Activated T-cell treated with anti-CD3 and anti-CD28 coated beads, Interleukin-2, amount 50 U/mL, for 4 hours (primary cell): Measurements from ENCODE around the gene SPATA31D1. TPM values are rescaled to one million over a fixed set of nuclear protein-coding genes. Genes with fewer than 3 reads are reported as not detected.

Source experiments
- ATAC-seq, 2 donors: fragments of 200-7000 bp; cut with Tn5 transposase; one replicate each; pipeline ENCODE4 v1.10.0; 2021
- DNase-seq: peaks from one replicate; pipeline ENCODE4 v3.0.0-alpha.2; 2020
- H3K27me3 Mint-ChIP-seq: one replicate; pipeline ENCODE4 v1.8.0; 2021; ENCODE audit warnings: low read depth, mixed read lengths
- H3K36me3 Mint-ChIP-seq: one replicate; pipeline ENCODE4 v1.8.0; 2022; ENCODE audit warnings: mixed read lengths; ENCODE audit not compliant: insufficient read depth
- H3K4me1 Mint-ChIP-seq: one replicate; pipeline ENCODE4 v1.8.0; 2021; ENCODE audit warnings: low read depth, mixed read lengths
- H3K4me3 Mint-ChIP-seq: one replicate; pipeline ENCODE4 v1.8.0; 2021; ENCODE audit warnings: mild to moderate bottlenecking, moderate library complexity, mixed read lengths
- H3K9me3 Mint-ChIP-seq: one replicate; pipeline ENCODE4 v1.8.0; 2021; ENCODE audit warnings: mixed read lengths
- total RNA-seq, 3 donors: library from RNA; stranded (reverse); gene quantifications; one replicate each; pipeline ENCODE4 v1.2.1, GENCODE V29; 2021

Gene SPATA31D1
- total RNA-seq, 3 donors from 2014 or later = not detected

- DNase-seq = no peak
- no peaks in the 10 kb centered on the region for H3K4me1 Mint-ChIP-seq
- no peaks in the 10 kb centered on the region for H3K27me3 Mint-ChIP-seq
- peaks cover under 1% of the 10 kb centered on the region for H3K9me3 Mint-ChIP-seq
- no peaks in the 10 kb centered on the region for H3K36me3 Mint-ChIP-seq
- ATAC-seq = no peak
- H3K4me3 Mint-ChIP-seq = no peak overlapping the region
Measured at GRCh38 chr9:81986051-81986450, 2.5 kb upstream of the SPATA31D1 start.

- H3K36me3 Mint-ChIP-seq = no peaks in the 10 kb centered on the region
- ATAC-seq (no peak), DNase-seq (no peak)
- no peaks in the 10 kb centered on the region for H3K4me1 Mint-ChIP-seq
- H3K9me3 Mint-ChIP-seq = peaks cover 7% of the 10 kb centered on the region
- H3K27me3 Mint-ChIP-seq = peaks cover 2% of the 10 kb centered on the region
- H3K4me3 Mint-ChIP-seq = no peak overlapping the region
Measured at GRCh38 chr9:81989700-81990099, 1.1 kb downstream of the SPATA31D1 start.

GRCh38 chr9:81993656-81994055 lies 5.1 kb downstream of the SPATA31D1 start:
- DNase-seq = no peak
- H3K27me3 Mint-ChIP-seq = peaks cover 2% of the 10 kb centered on the region
- no peaks in the 10 kb centered on the region for H3K4me1 Mint-ChIP-seq
- ATAC-seq = no peak
- H3K9me3 Mint-ChIP-seq = peaks cover 19% of the 10 kb centered on the region
- no peaks in the 10 kb centered on the region for H3K36me3 Mint-ChIP-seq
- no peak overlapping the region for H3K4me3 Mint-ChIP-seq

GRCh38 chr9:81999806-82000205 lies 11.2 kb downstream of the SPATA31D1 start:
- H3K4me1 Mint-ChIP-seq = no peaks in the 10 kb centered on the region

GRCh38 chr9:82010711-82011110 lies 22.1 kb downstream of the SPATA31D1 start:
- no peaks in the 10 kb centered on the region for H3K4me1 Mint-ChIP-seq
- no peaks in the 10 kb centered on the region for H3K36me3 Mint-ChIP-seq
- ATAC-seq (no peak), DNase-seq (no peak)
- peaks cover 11% of the 10 kb centered on the region for H3K9me3 Mint-ChIP-seq
- H3K27me3 Mint-ChIP-seq = no peaks in the 10 kb centered on the region
- no peak overlapping the region for H3K4me3 Mint-ChIP-seq

More at GRCh38 chr9:81999806-82000205, 11.2 kb downstream of the SPATA31D1 start:
- no peaks in the 10 kb centered on the region for H3K36me3 Mint-ChIP-seq
- ATAC-seq (no peak), DNase-seq (no peak)
- H3K9me3 Mint-ChIP-seq = peaks cover 12% of the 10 kb centered on the region
- no peak overlapping the region for H3K4me3 Mint-ChIP-seq
- H3K27me3 Mint-ChIP-seq = no peaks in the 10 kb centered on the region

- Mint-ChIP-seq H3K36me3 (no peaks in the 10 kb centered on the region), H3K27me3 (no peaks in the 10 kb centered on the region), H3K4me3 (no peak overlapping the region), H3K9me3 (peaks cover 11% of the 10 kb centered on the region), H3K4me1 (no peaks in the 10 kb centered on the region)
- ATAC-seq (no peak), DNase-seq (no peak)
Measured at GRCh38 chr9:82011133-82011532, 22.6 kb downstream of the SPATA31D1 start.

GRCh38 chr9:82012276-82012675 lies 23.7 kb downstream of the SPATA31D1 start:
- Mint-ChIP-seq H3K4me3 (no peak overlapping the region), H3K36me3 (no peaks in the 10 kb centered on the region), H3K27me3 (no peaks in the 10 kb centered on the region), H3K9me3 (peaks cover 11% of the 10 kb centered on the region), H3K4me1 (no peaks in the 10 kb centered on the region)
- no peak for ATAC-seq
- no peak for DNase-seq

GRCh38 chr9:82020331-82020730 lies 31.8 kb downstream of the SPATA31D1 start:
- H3K27me3 Mint-ChIP-seq = no peaks in the 10 kb centered on the region

GRCh38 chr9:82021198-82021597 lies 32.6 kb downstream of the SPATA31D1 start:
- no peaks in the 10 kb centered on the region for H3K36me3 Mint-ChIP-seq

More at GRCh38 chr9:82020331-82020730, 31.8 kb downstream of the SPATA31D1 start:
- peaks cover under 1% of the 10 kb centered on the region for H3K9me3 Mint-ChIP-seq
- H3K36me3 Mint-ChIP-seq = no peaks in the 10 kb centered on the region
- H3K4me1 Mint-ChIP-seq = no peaks in the 10 kb centered on the region
- H3K4me3 Mint-ChIP-seq = no peak overlapping the region
- no peak for DNase-seq
- no peak for ATAC-seq

GRCh38 chr9:82022121-82022520 lies 33.5 kb downstream of the SPATA31D1 start:
- no peak for ATAC-seq
- H3K4me1 Mint-ChIP-seq = no peaks in the 10 kb centered on the region
- no peak overlapping the region for H3K4me3 Mint-ChIP-seq
- no peaks in the 10 kb centered on the region for H3K9me3 Mint-ChIP-seq
- no peaks in the 10 kb centered on the region for H3K36me3 Mint-ChIP-seq
- H3K27me3 Mint-ChIP-seq = no peaks in the 10 kb centered on the region
- no peak for DNase-seq

More at GRCh38 chr9:82021198-82021597, 32.6 kb downstream of the SPATA31D1 start:
- no peaks in the 10 kb centered on the region for H3K9me3 Mint-ChIP-seq
- ATAC-seq = no peak
- H3K27me3 Mint-ChIP-seq = no peaks in the 10 kb centered on the region
- DNase-seq = no peak
- no peaks in the 10 kb centered on the region for H3K4me1 Mint-ChIP-seq
- no peak overlapping the region for H3K4me3 Mint-ChIP-seq

- no peak for DNase-seq
- no peak overlapping the region for H3K4me3 Mint-ChIP-seq
- ATAC-seq = no peak
- no peaks in the 10 kb centered on the region for H3K27me3 Mint-ChIP-seq
- no peaks in the 10 kb centered on the region for H3K4me1 Mint-ChIP-seq
- no peaks in the 10 kb centered on the region for H3K9me3 Mint-ChIP-seq
- no peaks in the 10 kb centered on the region for H3K36me3 Mint-ChIP-seq
Measured at GRCh38 chr9:82024908-82025307, 36.3 kb downstream of the SPATA31D1 start.

GRCh38 chr9:82031538-82032280 lies 43.1 kb downstream of the SPATA31D1 start:
- Mint-ChIP-seq H3K27me3 (no peaks in the 10 kb centered on the region), H3K4me3 (no peak overlapping the region), H3K9me3 (no peaks in the 10 kb centered on the region), H3K36me3 (no peaks in the 10 kb centered on the region), H3K4me1 (no peaks in the 10 kb centered on the region)
- DNase-seq = no peak
- no peak for ATAC-seq

GRCh38 chr9:82034956-82035731 lies 46.6 kb downstream of the SPATA31D1 start:
- H3K27me3 Mint-ChIP-seq = no peaks in the 10 kb centered on the region

GRCh38 chr9:82036086-82036485 lies 47.5 kb downstream of the SPATA31D1 start:
- no peak for DNase-seq
- Mint-ChIP-seq H3K9me3 (no peaks in the 10 kb centered on the region), H3K4me3 (no peak overlapping the region), H3K4me1 (no peaks in the 10 kb centered on the region), H3K27me3 (no peaks in the 10 kb centered on the region), H3K36me3 (no peaks in the 10 kb centered on the region)
- ATAC-seq = no peak

More at GRCh38 chr9:82034956-82035731, 46.6 kb downstream of the SPATA31D1 start:
- Mint-ChIP-seq H3K9me3 (no peaks in the 10 kb centered on the region), H3K4me3 (no peak overlapping the region), H3K36me3 (no peaks in the 10 kb centered on the region), H3K4me1 (no peaks in the 10 kb centered on the region)
- DNase-seq (no peak), ATAC-seq (no peak)

GRCh38 chr9:82037126-82037525 lies 48.6 kb downstream of the SPATA31D1 start:
- Mint-ChIP-seq H3K9me3 (no peaks in the 10 kb centered on the region), H3K4me1 (no peaks in the 10 kb centered on the region), H3K4me3 (no peak overlapping the region), H3K27me3 (no peaks in the 10 kb centered on the region), H3K36me3 (no peaks in the 10 kb centered on the region)
- no peak for DNase-seq
- no peak for ATAC-seq
